ENCODE results near the gene OR52A1.

The OR52A1 gene

DNA sequence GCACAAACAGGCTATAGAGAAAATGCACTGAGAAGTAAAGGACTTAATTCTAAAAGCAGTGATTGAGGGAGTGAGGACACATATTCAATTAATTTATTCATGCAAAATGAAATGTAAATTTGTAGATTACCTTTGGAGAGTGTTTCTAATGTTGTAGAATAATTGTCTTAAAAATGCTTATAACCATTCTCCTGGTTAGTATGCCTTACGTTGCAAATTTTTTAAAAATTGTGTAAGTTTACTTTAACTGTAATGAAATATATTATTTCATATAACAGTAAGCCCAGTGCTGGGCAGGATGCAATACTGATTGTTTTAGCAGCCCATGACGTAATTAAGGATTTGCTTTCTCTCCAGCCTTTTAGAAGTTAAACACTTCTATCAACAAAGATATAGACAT, 58.5 kb downstream of the OR52A1 start:
- Histone ChIP-seq H4K20me1 (ENCODE audit: control insufficient read depth, insufficient read depth, low read depth, low read length) (no peaks in the 10 kb centered on the region), H3K27ac (ENCODE audit: low read depth, low read length) (no peak overlapping the region), H3K4me1 (ENCODE audit: control insufficient read depth, low read length) (no peaks in the 10 kb centered on the region), H3K27me3 (ENCODE audit: control insufficient read depth, low read length) (no peaks in the 10 kb centered on the region), H3K4me2 (ENCODE audit: low read length) (no peak overlapping the region), H3K4me3 (ENCODE audit: low read length) (no peak overlapping the region), H3K9me2 (replicated peaks; ENCODE audit: control insufficient read depth, low read length) (no peaks in the 10 kb centered on the region), H3K36me3 (ENCODE audit: control insufficient read depth, low read length) (no peaks in the 10 kb centered on the region), H3K9me3 (ENCODE audit: control insufficient read depth, insufficient read depth, low read length) (no peaks in the 10 kb centered on the region), H3K79me2 (ENCODE audit: control insufficient read depth, low read length) (no peaks in the 10 kb centered on the region), H3F3A (ENCODE audit: control insufficient read depth, insufficient read depth) (no peaks in the 10 kb centered on the region)
- TF ChIP-seq CTCF (IDR thresholded peaks at IDR 0.05; ENCODE audit: low read depth, low read length, poor library complexity, severe bottlenecking) = no peak
- no peak for TF ChIP-seq EZH2phosphoT487 (IDR thresholded peaks at IDR 0.05; ENCODE audit: borderline replicate concordance, low read length)

Measured in DOHH2 (cell line).